Amniotic epithelial cell (primary cell): Measurements from ENCODE around the gene MACROD2.

Experiments
- DNase-seq: peaks from one replicate; pipeline ENCODE4 v3.0.0-alpha.2; 2010; ENCODE audit warnings: low read depth

Gene MACROD2

GRCh38 chr20:15287329-15287728 is 1292.0 kb downstream of the MACROD2 start:
- DNase-seq, result no peak

DNA sequence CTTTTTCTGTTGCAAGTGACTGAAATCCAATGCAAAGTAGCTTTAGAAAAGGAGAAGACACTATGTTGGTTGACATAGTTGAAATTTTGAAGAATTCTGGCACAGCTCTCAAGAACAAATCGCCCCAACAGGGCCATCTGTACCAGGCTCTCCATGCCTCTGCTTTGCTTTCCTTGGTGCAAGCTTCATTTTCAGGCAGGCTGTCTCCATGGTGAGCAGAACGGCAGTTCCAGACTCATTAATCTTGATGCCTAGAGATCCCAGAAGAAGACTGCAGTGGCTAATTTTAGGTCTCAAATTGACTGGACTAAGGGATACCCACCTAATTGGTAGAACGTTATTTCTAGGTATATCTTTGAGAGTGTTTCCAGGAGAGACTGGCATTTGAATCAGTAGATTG is 1292.8 kb downstream of the MACROD2 start:
- no peak for DNase-seq

DNA sequence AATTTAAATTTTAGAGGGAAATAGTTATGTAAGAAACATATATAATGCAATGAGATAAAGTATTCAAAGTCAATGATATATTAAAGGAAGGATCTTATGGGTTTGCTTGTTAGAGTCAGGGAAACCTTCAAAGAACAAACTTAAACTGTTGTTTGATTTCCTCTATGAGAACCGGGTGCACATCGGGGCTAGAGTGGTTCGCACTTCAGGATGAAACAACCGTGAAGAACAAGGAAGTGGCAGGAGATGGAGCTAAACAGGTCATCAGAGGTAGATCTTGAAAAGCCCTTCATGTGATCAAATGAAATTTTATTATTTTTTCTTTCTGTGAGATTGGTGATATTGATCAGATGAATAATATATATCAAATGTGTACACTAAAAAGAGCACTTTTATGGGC is 1294.0 kb downstream of the MACROD2 start:
- no peak for DNase-seq

GRCh38 chr20:15292405-15292804 is 1297.1 kb downstream of the MACROD2 start:
- no peak for DNase-seq

- no peak for DNase-seq
Observed at GRCh38 chr20:15296422-15296821, 1301.1 kb downstream of the MACROD2 start.

DNA sequence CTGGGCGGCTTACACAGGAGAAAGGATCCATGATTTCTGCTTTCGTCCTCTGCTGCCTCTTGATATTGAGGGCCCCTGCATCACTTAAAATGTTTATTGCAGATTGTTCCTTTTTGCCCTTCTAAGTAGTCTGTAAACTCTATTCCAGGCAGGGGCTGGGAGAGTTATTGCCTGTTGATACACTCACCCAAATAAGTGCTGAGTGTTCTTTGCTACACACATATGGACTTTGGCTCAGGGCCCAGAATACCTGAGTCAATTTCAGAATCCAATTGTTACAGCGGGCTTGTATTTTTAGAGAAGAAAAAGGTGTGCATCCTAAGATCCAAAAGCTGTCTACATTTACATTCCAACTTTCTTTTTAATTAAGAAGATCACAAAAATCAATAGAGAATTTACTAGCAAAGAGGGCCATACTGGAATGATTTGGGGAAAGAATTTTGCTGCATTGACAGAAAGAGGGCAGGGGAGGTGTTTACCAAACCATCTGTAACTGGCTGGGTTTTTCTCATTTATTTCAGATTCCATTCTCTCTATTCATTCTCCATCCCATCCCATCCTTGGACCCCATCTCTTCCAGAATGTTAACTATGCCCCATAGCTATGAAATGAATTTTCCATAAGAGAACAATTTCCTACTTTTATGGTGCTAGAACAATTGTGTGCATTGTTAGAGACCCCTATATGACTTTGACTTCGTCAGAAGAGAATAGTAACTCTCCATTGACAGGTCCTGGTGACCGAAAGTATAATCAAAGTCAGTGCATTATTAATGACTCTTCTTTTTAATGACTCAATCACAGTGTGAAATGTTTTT is 1302.0 kb downstream of the MACROD2 start:
- DNase-seq, result no peak

GRCh38 chr20:15302075-15302474 is 1306.8 kb downstream of the MACROD2 start:
- DNase-seq, result no peak

- DNase-seq, result no peak
Observed at GRCh38 chr20:15310361-15310760, 1315.0 kb downstream of the MACROD2 start.

GRCh38 chr20:15316556-15316955 is 1321.2 kb downstream of the MACROD2 start:
- no peak for DNase-seq

GRCh38 chr20:15317546-15318232 is 1322.4 kb downstream of the MACROD2 start:
- no peak for DNase-seq

DNA sequence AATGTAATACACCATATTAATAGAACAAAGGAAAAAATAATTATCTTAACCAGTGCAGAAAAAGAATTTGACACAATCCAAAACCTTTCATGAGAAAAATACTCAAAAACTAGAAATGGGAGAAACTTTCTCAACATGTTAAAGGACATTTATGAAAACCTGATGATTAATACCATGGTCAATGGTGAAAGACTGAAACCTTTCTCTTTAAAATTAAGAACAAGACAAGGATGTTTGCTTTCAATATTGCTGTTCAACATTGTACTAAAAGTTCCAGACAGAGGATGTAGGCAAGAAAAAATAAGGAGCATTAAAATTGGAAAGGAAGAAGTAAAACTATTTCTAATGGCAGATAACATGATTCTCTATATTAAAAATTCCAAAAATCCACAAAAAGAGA is 1323.4 kb downstream of the MACROD2 start:
- no peak for DNase-seq

GRCh38 chr20:15319439-15319838 is 1324.1 kb downstream of the MACROD2 start:
- DNase-seq, result no peak

GRCh38 chr20:15320941-15321340 is 1325.6 kb downstream of the MACROD2 start:
- DNase-seq, result no peak

DNA sequence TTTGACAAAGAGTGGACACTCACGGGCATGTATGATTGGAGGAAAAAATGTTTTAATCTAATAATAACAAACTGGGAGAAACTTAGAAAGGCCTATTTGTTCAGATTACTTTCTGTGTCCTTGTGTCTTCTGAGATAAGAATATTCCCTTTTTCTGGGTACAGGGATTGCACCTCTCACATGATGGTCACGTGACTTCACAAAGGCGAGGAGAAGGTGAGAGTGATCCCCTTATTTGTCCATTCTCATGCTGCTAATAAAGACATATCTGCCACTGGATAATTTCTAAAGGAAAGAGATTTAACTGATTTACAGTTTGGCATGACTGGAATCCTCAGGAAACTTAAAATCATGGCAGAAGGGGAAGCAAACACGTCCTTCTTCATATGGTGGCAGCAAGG is 1331.8 kb downstream of the MACROD2 start:
- no peak for DNase-seq

DNA sequence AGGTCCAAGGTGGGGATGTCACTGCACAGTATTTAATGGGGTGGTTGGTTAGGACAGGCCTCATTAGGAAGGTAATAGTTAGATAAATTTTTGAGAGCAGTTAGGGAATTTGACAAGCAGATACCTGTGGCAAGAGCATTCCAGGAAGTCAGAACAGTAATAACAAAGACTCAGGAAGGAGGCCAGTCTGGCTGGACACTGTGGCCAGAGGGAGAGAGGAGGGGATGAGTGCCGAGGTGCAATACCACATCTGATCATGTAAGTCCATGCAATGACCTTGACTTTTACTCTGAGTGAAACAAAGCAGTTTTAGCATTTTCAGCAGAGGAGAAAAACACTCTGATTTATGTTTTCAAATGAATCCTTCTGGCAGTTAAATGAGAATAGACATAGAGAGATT is 1332.8 kb downstream of the MACROD2 start:
- DNase-seq, result no peak

GRCh38 chr20:15332711-15333160 is 1337.4 kb downstream of the MACROD2 start:
- DNase-seq, result no peak

GRCh38 chr20:15333170-15333569 is 1337.9 kb downstream of the MACROD2 start:
- DNase-seq, result no peak

- no peak for DNase-seq
Observed at GRCh38 chr20:15336011-15336410, 1340.7 kb downstream of the MACROD2 start.

GRCh38 chr20:15336536-15336935 is 1341.2 kb downstream of the MACROD2 start:
- DNase-seq, result no peak

DNA sequence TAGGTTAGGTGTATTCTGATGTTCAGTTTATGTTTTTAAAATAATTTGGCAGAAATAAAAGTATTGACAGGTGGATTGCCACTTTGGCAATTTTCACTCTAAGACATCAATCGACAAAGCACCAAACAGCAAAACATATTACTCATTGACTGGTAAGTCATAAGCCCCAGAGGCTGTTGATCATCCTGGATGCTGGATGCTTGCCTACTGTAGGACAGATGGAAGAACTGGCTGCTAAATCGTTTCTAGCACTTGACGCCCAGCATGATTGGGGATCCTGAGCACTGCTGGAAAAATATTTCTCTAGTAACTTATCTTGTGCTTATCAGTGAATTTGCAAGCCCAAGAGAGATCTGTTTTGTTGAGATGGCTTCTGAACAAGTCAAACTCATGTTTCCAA is 1343.9 kb downstream of the MACROD2 start:
- DNase-seq, result no peak

GRCh38 chr20:15342991-15343523 is 1347.7 kb downstream of the MACROD2 start:
- peak; percentile 62 for DNase-seq

- DNase-seq, result no peak
Observed at GRCh38 chr20:15345287-15345686, 1350.0 kb downstream of the MACROD2 start.

DNA sequence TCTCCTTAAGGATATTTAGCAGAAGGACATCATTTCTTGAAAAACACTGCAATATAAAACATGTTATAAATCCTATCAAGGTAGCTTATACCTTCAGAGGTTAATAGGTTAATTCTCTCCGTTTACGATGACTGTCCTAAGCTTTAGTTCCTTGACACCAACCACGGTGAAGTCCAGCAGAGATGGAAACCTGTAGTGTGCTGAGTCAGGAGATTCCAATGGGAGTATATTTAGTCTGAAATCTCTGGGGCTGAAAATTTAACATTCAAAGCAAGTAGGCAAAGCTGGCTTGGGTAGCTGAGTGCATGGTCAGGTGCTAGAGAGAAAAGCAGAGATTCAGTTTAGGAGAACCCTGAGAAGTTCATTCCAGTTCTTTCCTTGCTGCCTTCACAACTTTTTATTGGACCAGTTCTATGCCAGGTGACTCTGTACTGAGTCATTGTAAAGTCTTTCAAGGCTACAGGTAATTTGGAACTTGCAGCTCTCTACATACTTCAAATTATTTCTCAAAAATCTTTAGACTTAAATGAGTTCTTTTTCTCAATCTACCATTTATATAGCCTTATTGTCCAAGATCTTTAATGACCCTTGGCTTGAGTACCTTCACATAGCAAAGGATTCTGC is 1351.5 kb downstream of the MACROD2 start:
- DNase-seq, result no peak
